Endometrial microvascular endothelial cells (primary cell): ENCODE data around the gene HSP90AA1. TPM values are rescaled to one million over a fixed set of nuclear protein-coding genes. Genes with fewer than 3 reads are reported as not detected.
"Not testable (repeated sequence)": the region's sequence is repeated elsewhere in the genome, so short reads cannot be mapped to it uniquely, and the experiment has no call there.

Experiments used
- in situ Hi-C: cut with HindIII; loops from 2 replicates; pipeline ENCODE4 v1.10.0; 2017; ENCODE audit warnings: low sequenced_read_pairs, low pct_unique_long_range_greater_than_20kb; ENCODE audit errors: inconsistent ontology term
- total RNA-seq: library from RNA; depleted of rRNA; stranded (reverse); fragments of >200 nt; gene quantifications from one replicate; pipeline ENCODE4 v1.2.3, GENCODE V29; 2015; ENCODE audit errors: inconsistent ontology term

The HSP90AA1 gene
- total RNA-seq = 1,533 TPM

DNA sequence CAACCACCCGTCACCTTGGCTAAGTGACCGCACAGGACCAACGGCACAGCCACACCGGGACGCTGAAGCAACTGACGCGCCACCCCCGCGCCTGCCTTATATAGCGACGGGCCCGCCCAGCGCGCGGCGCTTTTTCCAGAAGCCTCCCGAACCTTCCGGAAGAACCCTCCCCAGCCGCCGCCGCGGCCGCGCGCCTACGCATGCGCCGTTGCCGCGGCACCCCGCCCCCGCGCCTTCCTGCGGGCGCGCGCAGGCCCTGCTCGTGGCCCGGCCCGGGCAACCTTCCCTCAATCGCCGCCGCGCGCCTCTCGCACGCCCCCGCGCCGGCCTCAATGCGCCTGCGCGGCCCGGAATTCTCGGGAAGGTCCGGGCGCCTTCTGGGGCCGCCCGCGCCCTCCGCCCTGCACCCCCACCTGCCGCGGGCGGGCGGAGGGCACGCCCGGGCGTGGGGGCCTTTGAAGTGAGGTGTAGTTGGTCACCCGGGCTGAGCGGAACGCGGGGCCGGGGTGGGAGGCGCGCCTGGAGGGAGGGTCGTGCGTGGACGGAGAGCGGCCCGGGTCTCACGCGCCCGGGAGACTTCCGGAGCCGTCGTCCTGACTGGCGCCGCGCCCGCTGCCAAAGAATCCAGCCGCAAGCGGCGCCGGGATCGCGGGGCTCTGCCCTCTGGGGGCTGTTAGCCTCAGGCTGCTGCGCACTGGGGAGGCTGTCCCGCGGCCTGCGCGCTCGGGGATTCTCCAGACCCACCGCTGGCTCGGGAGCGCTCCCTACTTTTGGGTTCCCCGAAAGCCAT is at the start of gene HSP90AA1:
Gene HSP90AA1 (minus strand): TSS at position 73 of the 790 bp plus-strand sequence. CDS start 666 bp downstream, outside the sequence.
- in situ Hi-C loops = loop anchor here (25.0 kb wide), 1 partner anchor 225 kb away; the partner anchor contains the start of genes MOK and ZNF839

DNA sequence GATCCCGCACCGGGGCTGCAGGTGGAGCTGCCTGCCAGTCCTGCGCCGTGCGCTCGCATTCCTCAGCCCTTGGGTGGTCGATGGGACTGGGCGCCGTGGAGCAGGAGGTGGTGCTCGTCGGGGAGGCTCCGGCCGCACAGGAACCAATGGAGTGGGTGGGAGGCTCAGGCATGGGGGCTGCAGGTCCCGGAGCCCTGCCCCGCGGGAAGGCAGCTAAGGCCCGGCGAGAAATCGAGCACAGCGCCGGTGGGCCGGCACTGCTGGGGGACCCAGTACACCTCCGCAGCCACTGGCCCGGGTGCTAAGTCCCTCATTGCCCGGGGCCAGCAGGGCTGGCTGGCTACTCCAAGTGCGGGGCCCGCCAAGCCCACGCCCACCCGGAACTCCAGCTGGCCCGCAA is 48.6 kb upstream of the HSP90AA1 start:
- in situ Hi-C loops = not testable (repeated sequence)

DNA sequence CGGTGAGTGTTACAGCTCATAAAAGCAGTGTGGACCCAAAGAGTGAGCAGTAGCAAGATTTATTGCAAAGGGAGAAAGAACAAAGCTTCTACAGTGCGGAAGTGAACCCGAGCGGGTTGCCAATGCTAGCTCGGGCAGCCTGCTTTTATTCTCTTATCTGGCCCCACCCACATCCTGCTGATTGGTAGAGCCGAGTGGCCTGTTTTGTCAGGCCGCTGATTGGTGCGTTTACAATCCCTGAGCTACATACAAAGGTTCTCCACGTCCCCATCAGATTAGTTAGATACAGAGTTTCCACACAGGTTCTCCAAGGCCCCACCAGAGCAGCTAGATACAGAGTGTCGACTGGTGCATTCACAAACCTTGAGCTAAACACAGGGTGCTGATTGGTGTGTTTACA is 47.9 kb upstream of the HSP90AA1 start:
- in situ Hi-C loops = not testable (repeated sequence)

DNA sequence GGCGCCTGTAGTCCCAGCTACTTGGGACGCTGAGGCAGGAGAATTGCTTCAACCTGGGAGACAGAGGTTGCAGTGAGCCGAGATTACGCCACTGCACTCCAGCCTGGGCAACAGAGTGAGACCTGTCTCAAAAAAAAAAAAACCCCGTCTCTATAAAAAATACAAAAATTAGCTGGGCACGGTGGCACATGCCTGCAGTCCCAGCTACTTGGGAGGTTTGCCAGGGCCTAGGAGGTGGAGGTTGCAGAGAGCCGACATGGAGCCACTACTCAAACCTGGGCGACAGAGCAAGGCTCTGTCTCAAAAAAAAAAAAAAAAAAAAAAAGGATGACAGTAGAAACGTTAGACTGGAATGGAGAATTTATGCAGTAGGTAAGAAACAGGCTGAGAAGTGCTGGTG is 47.2 kb upstream of the HSP90AA1 start:
- in situ Hi-C loops = not testable (repeated sequence)

DNA sequence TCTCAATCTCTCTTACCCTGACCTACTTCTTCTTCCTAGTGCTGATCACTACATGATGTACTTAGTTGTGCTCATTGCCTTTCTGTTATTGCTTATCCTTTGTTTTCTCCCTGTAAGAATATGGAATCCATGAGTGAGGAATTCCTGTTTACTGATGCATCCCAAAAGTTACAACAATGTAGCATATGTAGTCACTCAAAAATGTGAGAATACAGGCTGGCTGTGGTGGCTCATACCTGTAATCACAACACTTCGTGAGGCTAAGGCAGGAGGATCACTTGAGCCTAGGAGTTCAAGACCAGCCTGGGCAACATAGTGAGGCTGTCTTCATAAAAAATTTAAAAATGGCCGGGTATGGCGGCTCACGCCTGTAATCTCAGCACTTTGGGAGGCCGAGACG is 44.9 kb upstream of the HSP90AA1 start:
- in situ Hi-C loops = no loop called here

DNA sequence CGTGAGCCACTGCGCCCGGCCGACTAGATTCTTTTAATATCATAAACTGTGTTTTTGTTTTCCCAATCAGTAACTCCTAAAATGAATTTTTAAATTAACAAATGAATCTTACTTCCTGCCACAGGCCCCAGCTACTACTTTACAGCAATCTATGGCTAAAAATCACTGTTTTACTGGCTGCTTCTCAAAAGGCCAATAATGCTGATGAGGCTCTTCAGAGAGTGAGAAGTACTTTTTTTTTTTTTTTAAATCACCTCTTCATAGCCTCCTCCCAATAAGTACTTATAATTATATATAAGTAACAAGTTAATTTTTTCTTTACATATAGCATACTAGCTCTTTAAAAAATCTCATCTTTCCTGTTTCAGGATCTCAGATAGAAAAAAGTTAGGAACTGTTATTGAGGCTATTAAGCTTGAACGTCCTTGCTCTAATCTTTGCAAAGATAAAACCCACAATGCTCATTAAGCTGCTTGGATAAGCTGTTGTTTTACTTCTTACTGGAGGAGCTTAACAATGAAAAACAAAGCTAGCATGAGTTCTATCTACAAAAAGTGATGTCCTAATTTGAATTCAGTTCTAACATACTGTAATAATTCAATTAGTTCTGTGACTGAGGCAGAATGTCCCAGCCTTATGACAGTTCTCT is 40.1 kb upstream of the HSP90AA1 start:
- in situ Hi-C loops = no loop called here

DNA sequence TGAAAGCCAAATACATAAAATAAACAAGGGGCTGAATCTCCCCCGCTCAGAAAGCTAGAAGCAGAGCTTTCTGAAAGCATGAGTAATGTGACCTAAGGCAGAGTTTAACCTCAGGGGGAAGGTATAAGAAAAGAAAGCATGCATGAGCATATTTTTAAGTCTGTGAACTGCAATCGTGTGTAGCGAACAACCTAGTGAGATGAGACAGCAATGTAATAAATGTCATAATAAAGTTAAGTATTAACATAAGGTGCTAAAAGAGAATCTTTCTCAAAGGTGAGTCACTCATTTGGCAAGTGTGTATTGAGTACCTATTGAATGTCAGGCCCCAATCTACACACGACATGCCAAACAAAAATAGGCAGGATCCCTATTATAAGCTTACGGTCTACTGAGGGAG is 38.7 kb upstream of the HSP90AA1 start:
- in situ Hi-C loops = no loop called here

DNA sequence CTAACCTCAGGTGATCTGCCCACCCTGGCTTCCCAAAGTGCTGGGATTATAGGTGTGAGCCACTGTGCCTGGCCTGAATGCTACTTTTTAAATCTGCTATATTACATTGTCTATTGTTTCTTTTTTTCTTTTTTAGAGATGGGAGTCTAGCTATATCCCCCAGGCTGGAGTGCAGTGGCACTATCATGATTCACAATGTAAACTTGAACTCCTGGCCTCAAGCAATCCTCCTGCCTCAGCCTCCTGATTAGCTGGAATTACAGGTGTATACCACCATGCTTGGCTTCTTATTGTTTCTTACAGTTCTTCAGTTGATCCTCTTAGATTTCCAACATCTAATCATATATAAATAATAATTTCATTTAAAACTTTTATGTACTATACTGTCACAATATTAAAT is 37.6 kb upstream of the HSP90AA1 start:
- in situ Hi-C loops = no loop called here

DNA sequence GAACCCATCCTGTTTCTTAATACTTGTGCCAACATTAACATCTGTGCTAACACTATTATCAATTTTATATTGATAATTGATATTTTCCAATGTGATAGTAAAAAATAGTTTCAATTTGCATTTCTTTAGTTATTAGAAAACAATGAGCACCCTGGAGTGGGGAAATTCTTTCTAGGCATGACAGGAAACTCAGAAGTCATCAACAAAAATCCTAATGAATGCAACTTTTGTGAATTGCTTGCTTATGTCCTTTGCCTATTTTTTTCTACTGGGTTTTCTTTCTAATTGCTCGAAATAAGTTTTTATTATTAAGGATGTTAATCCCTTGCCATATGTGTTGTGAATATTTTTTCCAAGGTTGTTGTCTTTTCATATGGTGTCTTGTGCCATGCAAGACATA is 34.7 kb upstream of the HSP90AA1 start:
- in situ Hi-C loops = no loop called here

DNA sequence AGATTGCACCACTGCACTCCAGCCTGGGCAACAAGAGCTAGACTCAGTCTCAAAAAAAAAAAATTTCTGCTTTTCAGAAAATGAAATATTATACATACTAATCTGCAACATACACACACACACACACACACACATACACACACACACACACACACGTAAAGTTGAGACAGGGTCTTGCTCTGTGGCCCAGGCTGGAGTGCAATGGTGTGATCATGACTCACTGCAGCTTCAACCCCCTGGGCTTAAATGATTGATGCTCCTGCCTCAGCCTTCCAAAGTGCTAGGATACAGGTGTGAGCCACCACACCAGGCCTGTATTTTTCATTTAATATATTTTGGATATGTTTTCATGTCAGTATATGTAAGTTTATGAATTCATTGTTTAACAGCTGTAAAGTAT is 34.0 kb upstream of the HSP90AA1 start:
- in situ Hi-C loops = no loop called here

DNA sequence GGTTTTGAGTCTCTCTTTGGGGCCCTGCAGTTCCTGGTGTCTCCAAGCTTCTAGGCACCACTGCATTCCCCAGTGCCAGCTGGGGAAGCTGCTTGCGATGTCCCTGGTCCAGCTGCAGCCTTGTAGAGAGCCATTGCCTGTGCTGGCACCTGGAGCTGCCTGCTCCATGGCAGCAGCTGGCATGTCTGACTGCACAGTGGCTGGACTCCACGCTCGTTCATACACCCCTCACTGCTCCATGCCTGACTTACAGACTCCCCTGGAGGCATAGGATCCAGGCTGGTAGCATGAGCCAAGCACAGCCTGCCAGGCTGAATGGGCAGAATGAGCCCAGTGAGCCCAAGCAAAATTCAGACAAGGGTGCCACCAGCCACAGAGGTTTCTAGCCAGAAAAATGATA is 31.0 kb upstream of the HSP90AA1 start:
- in situ Hi-C loops = no loop called here

DNA sequence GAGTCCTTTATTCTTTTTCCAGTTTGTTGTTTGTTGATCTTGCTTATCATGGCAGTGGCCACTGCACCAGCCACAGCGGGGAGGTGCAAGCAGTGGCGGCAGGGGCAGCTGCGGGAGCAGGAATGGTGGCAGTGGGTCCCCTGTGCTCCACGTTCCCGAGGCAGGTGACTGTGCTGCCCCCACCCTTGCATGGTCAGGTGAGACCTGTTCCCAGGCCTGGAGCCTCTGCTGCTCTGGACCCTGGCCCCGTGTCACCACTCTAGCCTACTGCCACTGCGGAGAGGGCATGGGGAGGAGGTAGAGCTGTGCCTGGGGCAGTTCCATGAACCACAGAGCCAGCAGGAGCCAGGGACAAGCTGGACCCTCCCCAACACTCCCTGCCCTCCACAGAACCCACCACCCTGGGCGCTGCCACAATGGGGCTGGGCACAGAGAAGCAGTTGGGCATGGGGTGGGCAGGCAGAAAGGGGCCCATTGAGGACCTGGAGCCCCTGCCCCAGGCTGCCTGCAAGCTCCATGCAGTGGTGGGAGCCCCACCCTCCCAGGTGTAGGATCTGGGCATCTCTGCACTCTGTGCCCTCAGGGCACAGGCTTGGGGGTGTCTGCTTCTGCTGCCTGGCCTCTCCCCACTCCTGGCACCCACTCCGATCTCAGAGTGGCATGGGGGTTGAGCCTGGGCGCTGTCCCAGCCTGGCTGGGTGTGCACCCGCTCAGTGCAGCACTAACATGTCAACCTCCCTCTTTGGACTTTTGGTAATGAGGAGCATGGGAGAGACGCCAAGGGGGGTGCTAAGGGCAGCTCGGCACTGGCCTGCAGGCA is 29.7 kb upstream of the HSP90AA1 start:
- in situ Hi-C loops = no loop called here

DNA sequence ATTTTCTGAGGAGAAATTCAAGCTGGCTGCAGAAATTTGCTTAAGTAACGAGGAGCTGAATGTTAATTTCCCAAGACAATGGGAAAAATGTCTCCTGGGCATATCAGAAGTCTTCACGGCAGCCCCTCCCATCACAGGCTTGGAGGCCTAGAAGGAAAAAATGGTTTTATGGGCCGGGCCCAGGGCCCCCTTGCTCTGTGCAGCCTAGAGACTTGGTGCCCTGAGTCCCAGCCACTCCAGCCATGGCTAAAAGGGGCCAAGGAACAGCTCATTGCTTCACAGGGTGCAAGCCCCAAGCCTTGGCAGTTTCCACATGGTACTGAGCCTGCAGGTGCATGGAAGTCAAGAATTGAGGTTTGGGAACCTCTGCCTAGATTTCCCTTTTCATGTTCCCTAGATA is 24.3 kb upstream of the HSP90AA1 start:
- in situ Hi-C loops = no loop called here

DNA sequence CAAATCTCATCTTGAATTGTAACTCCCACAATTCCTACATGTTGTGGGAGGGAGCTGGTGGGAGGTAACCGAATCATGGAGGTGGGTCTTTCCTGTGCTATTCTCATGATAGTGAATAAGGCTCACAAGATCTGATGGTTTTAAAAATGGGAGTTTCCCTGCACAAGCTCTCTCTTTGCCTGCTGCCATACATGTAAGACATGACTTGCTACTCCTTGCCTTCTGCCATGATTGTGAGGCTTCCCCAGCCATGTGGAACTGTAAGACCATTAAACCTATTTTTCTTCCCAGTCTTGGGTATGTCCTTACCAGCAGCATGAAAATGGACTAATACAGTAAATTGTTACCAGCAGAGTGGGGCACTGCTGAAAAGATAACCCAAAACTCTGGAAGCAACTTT is 22.5 kb upstream of the HSP90AA1 start:
- in situ Hi-C loops = not testable (repeated sequence)

DNA sequence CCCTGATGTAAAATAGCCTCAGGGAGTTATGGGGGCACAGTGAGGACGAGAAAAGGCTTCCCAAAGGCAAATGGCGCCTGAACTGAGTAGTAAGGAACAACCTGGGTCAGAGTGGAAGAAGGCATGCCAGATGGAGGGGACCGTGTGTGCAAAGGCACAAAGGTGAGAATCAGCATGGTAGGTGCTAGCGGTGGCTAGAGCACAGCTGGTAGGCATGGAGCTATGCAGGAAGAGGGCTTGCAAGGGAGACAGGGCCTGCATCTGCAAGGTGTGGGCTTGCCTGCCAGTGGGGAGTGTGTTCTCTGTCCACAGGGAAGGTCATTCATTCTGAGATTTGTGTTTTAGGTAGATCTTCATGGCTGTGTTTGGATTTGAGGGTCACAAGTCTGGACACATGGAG is 18.5 kb upstream of the HSP90AA1 start:
- in situ Hi-C loops = no loop called here

DNA sequence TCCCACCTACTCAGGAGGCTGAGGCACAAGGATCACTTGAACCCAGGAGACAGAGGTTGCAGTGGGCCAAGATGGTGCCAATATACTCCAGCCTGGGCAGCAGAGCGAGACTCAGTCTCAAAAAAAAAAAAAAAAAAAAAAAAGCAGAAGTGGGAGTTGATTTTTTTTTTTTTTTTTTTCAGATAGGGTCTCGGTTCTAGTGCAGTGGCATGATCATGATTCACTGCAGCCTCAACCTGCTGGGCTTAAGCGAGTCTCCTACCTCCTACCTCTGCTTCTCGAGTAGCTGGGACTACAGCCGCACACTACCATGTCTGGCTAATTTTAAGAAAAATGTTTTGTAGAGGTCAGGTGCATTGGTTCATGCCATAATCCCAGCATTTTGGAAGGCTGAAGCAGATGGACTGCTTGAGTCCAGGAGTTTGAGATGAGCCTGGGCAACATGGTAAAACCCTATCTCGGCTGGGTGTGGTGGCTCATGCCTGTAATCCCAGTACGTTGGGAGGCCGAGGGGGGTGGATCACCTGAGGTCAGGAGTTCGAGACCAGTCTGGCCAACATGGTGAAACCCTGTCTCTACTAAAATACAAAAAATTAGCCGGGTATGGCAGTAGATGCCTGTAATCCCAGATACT is 16.3 kb upstream of the HSP90AA1 start:
- in situ Hi-C loops = no loop called here

DNA sequence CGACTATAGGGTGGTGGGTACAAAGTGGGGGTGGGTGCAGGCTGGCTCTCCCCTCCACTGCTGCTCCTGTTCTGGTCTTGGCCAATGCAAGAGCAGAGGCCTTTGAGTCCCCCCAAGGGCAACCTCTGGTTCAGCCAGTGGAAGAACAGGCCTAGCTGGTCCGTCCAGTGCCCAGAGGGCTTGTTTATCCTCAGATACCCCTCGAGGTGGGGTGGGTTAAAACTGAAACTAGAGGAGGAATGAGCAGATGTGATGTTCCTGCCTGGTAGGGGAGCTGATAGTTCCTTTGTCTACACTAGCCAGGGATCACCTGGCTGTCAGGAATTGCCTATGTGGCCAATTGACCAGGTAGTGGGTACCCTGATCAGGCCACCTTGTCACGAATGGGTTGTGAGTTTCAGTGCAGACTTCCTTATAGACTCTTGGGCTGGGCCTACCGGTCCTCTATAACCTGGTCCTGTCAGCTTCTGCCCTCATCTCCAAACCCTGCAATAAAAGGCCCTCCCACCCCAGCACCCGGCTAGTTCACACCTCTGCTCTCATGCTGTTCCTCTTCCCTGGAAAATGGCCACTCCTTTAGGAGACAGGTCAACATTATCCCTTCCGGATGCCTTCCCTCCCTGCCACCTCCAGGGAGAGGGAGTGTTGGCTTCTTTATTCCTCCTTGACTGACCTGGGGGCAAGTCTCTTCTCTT is 10.7 kb upstream of the HSP90AA1 start:
- in situ Hi-C loops = loop anchor here (10.0 to 25.0 kb wide), 2 partner anchors 123 to 215 kb away; partner anchors contain the start of genes MOK and ZNF839

DNA sequence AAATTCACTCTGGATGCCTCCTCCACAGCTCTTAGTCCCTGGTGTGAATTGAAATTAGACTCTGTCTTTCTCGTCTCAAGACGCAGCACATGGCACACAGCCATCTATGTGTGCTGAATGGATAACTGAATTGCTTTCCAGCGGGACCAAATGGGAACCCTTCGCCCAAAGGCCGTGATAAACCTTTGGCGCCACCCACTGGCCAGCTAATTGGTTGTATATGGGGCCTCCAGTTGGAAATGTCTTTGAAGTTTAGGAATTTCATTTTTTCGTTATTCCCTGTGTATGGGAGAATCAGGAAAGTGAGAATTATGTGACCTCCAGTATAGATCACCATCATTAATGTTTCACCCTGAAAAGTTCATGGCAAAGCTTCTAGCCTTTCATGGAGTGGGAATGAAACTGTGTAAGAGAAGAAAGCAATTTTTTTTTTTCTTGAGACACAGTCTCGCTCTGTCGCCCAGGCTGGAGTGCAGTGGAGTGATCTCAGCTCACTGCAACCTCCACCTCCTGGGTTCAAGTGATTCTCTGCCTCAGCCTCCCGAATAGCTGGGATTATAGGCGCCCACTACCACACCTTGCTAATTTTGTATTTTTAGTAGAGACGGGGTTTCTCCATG is 9.8 kb upstream of the HSP90AA1 start:
- in situ Hi-C loops = loop anchor here (10.0 to 25.0 kb wide), 2 partner anchors 122 to 216 kb away; partner anchors contain the start of genes MOK and ZNF839
